ENCODE data around the gene DSE.

DSE gene

DNA sequence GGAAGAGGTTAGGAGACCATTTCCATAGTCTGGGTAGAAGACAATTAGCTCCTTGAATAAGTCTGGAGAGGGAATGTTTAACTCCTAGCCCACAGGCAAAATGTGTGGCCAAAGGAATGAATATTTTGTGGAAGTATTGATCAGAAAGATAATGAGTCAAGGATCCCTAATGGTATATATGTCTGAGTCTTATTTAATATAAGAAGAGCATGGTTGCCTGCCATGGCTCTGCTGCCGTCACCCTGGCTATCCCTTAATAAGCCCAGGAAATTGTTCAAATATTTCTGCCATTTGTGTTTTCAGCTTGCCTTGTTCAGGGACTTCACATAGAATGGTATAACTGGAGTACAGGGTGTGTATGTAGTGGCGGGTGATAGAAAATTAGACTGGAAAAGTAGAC, 72.4 kb downstream of the DSE start:
- TF ChIP-seq, protein P1, sequence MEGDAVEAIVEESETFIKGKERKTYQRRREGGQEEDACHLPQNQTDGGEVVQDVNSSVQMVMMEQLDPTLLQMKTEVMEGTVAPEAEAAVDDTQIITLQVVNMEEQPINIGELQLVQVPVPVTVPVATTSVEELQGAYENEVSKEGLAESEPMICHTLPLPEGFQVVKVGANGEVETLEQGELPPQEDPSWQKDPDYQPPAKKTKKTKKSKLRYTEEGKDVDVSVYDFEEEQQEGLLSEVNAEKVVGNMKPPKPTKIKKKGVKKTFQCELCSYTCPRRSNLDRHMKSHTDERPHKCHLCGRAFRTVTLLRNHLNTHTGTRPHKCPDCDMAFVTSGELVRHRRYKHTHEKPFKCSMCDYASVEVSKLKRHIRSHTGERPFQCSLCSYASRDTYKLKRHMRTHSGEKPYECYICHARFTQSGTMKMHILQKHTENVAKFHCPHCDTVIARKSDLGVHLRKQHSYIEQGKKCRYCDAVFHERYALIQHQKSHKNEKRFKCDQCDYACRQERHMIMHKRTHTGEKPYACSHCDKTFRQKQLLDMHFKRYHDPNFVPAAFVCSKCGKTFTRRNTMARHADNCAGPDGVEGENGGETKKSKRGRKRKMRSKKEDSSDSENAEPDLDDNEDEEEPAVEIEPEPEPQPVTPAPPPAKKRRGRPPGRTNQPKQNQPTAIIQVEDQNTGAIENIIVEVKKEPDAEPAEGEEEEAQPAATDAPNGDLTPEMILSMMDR (IDR thresholded peaks at IDR 0.05; ENCODE audit: borderline replicate concordance, extremely low read depth, low read length, poor library complexity, severe bottlenecking), result no peak
- no peak for TF ChIP-seq EZH2 (IDR thresholded peaks at IDR 0.05; ENCODE audit: borderline replicate concordance, low read depth, low read length, severe bottlenecking)
- no peak overlapping the region for H3K4me2 ChIP-seq (ENCODE audit: insufficient read depth, low read length)
- no peak overlapping the region for H2AFZ ChIP-seq (ENCODE audit: low read depth, low read length)
- no peak overlapping the region for H3K4me3 ChIP-seq (ENCODE audit: low read depth in 1 of 2, low read length in 2 of 2)
- no peak for ATAC-seq (ENCODE audit: insufficient read depth, low read depth)
- no peaks in the 10 kb centered on the region for H3K36me3 ChIP-seq (ENCODE audit: insufficient read depth, low read length)
- H3K27me3 ChIP-seq (ENCODE audit: insufficient read depth, low read length, poor library complexity), result no peaks in the 10 kb centered on the region
- no peak for DNase-seq
- no peaks in the 10 kb centered on the region for H3K79me2 ChIP-seq (ENCODE audit: insufficient read depth, low read length)
- H4K20me1 ChIP-seq (ENCODE audit: insufficient read depth, low read length), result no peaks in the 10 kb centered on the region
- H3K9ac ChIP-seq (ENCODE audit: low read depth, low read length), result no peak overlapping the region
- H3K27ac ChIP-seq (ENCODE audit: low read length), result no peak overlapping the region
- H3K4me1 ChIP-seq (ENCODE audit: insufficient read depth, low read length), result peaks cover 12% of the 10 kb centered on the region
- H3K9me3 ChIP-seq (ENCODE audit: insufficient read depth, low read length, severe bottlenecking), result no peaks in the 10 kb centered on the region

DNA sequence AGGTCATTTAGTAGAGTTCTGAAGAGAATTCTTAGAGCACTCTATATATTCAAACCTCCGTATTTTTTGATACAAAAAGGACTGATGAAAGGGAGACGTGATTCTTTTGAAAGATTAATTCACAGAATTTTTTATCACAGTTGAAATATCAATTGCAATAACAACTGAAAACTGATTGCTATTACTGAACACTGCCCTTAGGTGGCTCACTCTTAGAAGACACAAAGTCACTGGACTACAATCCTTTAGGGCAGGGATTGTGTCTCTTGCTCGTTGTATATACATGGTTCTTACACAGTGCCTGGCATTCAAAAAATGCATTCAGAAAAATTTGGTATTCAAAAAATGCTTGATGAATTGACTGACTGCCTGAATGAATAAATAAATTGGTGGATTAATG, 73.3 kb downstream of the DSE start:
- DNase-seq (no peak), ATAC-seq (ENCODE audit: insufficient read depth, low read depth) (peak; percentile 71)
- peaks cover 12% of the 10 kb centered on the region for H3K4me1 ChIP-seq (ENCODE audit: insufficient read depth, low read length)
- no peak overlapping the region for H2AFZ ChIP-seq (ENCODE audit: low read depth, low read length)
- H3K4me2 ChIP-seq (ENCODE audit: insufficient read depth, low read length), result no peak overlapping the region
- no peak overlapping the region for H3K27ac ChIP-seq (ENCODE audit: low read length)
- no peak overlapping the region for H3K4me3 ChIP-seq (ENCODE audit: low read depth in 1 of 2, low read length in 2 of 2)
- H4K20me1 ChIP-seq (ENCODE audit: insufficient read depth, low read length), result no peaks in the 10 kb centered on the region
- TF ChIP-seq, protein P1 (IDR thresholded peaks at IDR 0.05; ENCODE audit: borderline replicate concordance, extremely low read depth, low read length, poor library complexity, severe bottlenecking), result peak; percentile 61
- TF ChIP-seq EZH2 (IDR thresholded peaks at IDR 0.05; ENCODE audit: borderline replicate concordance, low read depth, low read length, severe bottlenecking), result no peak
- H3K36me3 ChIP-seq (ENCODE audit: insufficient read depth, low read length), result no peaks in the 10 kb centered on the region
- no peaks in the 10 kb centered on the region for H3K27me3 ChIP-seq (ENCODE audit: insufficient read depth, low read length, poor library complexity)
- no peaks in the 10 kb centered on the region for H3K79me2 ChIP-seq (ENCODE audit: insufficient read depth, low read length)
- H3K9ac ChIP-seq (ENCODE audit: low read depth, low read length), result no peak overlapping the region
- no peaks in the 10 kb centered on the region for H3K9me3 ChIP-seq (ENCODE audit: insufficient read depth, low read length, severe bottlenecking)

DNA sequence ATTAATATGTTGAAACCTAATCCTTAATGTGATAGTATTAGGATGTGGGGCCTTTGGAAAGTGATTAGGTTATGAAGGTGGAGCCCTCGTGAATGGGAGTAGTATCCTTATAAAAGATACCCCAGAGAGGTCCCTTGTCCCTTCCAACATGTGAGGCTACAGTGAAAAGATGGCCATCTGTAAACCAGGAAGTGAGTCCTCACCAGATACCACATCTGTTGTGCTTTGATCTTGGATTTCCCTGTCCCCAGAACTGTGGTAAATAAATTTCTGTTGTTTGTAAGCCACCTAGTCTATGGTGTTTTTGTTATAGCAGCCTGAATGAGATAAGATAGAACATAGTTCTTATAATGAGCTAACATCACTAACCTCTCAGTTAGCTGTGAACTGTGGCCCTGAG, 73.8 kb downstream of the DSE start:
- Histone ChIP-seq H3K9ac (ENCODE audit: low read depth, low read length) (no peak overlapping the region), H3K9me3 (ENCODE audit: insufficient read depth, low read length, severe bottlenecking) (no peaks in the 10 kb centered on the region), H3K27me3 (ENCODE audit: insufficient read depth, low read length, poor library complexity) (no peaks in the 10 kb centered on the region), H3K4me2 (ENCODE audit: insufficient read depth, low read length) (no peak overlapping the region), H3K4me3 (ENCODE audit: low read depth in 1 of 2, low read length in 2 of 2) (no peak overlapping the region), H3K27ac (ENCODE audit: low read length) (no peak overlapping the region), H3K36me3 (ENCODE audit: insufficient read depth, low read length) (no peaks in the 10 kb centered on the region), H4K20me1 (ENCODE audit: insufficient read depth, low read length) (no peaks in the 10 kb centered on the region), H3K4me1 (ENCODE audit: insufficient read depth, low read length) (peaks cover 12% of the 10 kb centered on the region), H2AFZ (ENCODE audit: low read depth, low read length) (no peak overlapping the region), H3K79me2 (ENCODE audit: insufficient read depth, low read length) (no peaks in the 10 kb centered on the region)
- TF ChIP-seq, protein P1 (IDR thresholded peaks at IDR 0.05; ENCODE audit: borderline replicate concordance, extremely low read depth, low read length, poor library complexity, severe bottlenecking), result no peak
- TF ChIP-seq EZH2 (IDR thresholded peaks at IDR 0.05; ENCODE audit: borderline replicate concordance, low read depth, low read length, severe bottlenecking), result no peak
- ATAC-seq (ENCODE audit: insufficient read depth, low read depth) (peak; percentile 62), DNase-seq (no peak)

DNA sequence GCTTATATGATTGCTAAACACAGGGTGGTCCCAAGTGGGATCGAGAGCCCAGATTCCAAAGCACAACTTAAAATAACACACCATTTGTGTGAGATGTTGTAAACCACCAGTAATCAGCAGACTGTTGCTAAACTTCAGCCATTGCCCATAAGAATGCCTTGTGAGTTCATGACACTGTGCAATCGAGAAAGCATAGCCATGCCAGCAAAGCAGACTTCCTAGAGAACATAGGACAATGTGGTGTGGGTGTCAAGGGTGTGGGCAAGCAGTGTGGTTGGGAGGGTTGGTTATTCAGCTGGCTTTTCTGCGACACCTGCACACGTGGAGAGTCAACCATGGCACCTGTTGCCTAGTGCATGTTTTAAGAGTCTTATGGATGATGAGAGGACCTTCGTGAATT, 74.4 kb downstream of the DSE start:
- no peak for TF ChIP-seq EZH2 (IDR thresholded peaks at IDR 0.05; ENCODE audit: borderline replicate concordance, low read depth, low read length, severe bottlenecking)
- TF ChIP-seq, protein P1 (IDR thresholded peaks at IDR 0.05; ENCODE audit: borderline replicate concordance, extremely low read depth, low read length, poor library complexity, severe bottlenecking), result no peak
- H3K9me3 ChIP-seq (ENCODE audit: insufficient read depth, low read length, severe bottlenecking), result no peaks in the 10 kb centered on the region
- no peak overlapping the region for H3K4me3 ChIP-seq (ENCODE audit: low read depth in 1 of 2, low read length in 2 of 2)
- H3K4me1 ChIP-seq (ENCODE audit: insufficient read depth, low read length), result peaks cover 12% of the 10 kb centered on the region
- peak; percentile 77 for ATAC-seq (ENCODE audit: insufficient read depth, low read depth)
- no peak overlapping the region for H3K4me2 ChIP-seq (ENCODE audit: insufficient read depth, low read length)
- no peak overlapping the region for H2AFZ ChIP-seq (ENCODE audit: low read depth, low read length)
- no peaks in the 10 kb centered on the region for H3K79me2 ChIP-seq (ENCODE audit: insufficient read depth, low read length)
- H3K27me3 ChIP-seq (ENCODE audit: insufficient read depth, low read length, poor library complexity), result no peaks in the 10 kb centered on the region
- no peak overlapping the region for H3K9ac ChIP-seq (ENCODE audit: low read depth, low read length)
- peak; percentile 53 for DNase-seq
- H3K27ac ChIP-seq (ENCODE audit: low read length), result no peak overlapping the region
- no peaks in the 10 kb centered on the region for H3K36me3 ChIP-seq (ENCODE audit: insufficient read depth, low read length)
- no peaks in the 10 kb centered on the region for H4K20me1 ChIP-seq (ENCODE audit: insufficient read depth, low read length)
